Nephron (organoid): ENCODE data around the gene SLC25A2.

Source experiments
- H3K27ac Mint-ChIP-seq, 3 experiments: 2 replicates each; pipeline ENCODE4 v1.8.0; 2020; ENCODE audit warnings: mixed read lengths in 3 of 3, mild to moderate bottlenecking in 2 of 3, moderate library complexity in 1 of 3
- H3K27me3 Mint-ChIP-seq: 2 replicates; pipeline ENCODE4 v1.8.0; 2021; ENCODE audit warnings: low read depth, mild to moderate bottlenecking, moderate library complexity, mixed read lengths
- H3K36me3 Mint-ChIP-seq: 2 replicates; pipeline ENCODE4 v1.8.0; 2020; ENCODE audit warnings: low read depth, mixed read lengths
- H3K4me1 Mint-ChIP-seq: 2 replicates; pipeline ENCODE4 v1.8.0; 2020; ENCODE audit warnings: mixed read lengths
- H3K4me3 Mint-ChIP-seq, 3 experiments: 2 replicates each; pipeline ENCODE4 v1.8.0; 2020; ENCODE audit warnings: mild to moderate bottlenecking in 3 of 3, mixed read lengths in 3 of 3, moderate library complexity in 2 of 3
- H3K9me3 Mint-ChIP-seq: 2 replicates; pipeline ENCODE4 v1.8.0; 2020; ENCODE audit warnings: mixed read lengths
- TF ChIP-seq, protein P1 (sequence below), 3 experiments: fragments of 200-600 bp; sonication (generic); IDR thresholded peaks; one replicate each; pipeline ENCODE4 v1.5.0; 2021; ENCODE audit warnings: antibody characterized with exemption in 3 of 3; ENCODE audit not compliant: unreplicated experiment in 3 of 3

SLC25A2 gene

DNA sequence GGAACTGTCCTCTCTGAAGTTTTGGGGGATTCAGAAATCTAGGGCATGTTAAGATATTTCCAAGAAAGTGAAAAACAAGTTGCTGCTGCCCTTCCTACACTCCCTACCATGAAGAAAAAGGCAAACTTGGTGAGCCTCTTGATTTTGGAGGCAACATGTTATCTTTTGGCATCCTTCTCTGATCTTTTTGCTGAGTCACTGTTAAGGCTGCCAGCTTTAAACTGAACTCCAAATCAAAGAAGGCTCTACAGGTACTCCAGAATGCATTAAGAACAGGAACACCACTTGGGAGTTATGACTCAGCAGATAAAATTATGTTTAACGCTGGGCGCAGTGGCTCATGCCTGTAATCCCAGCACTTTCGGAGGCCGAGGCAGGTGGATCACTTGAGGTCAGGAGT, 34.7 kb downstream of the SLC25A2 start:
- no peaks in the 10 kb centered on the region for H3K4me1 Mint-ChIP-seq
- H3K36me3 Mint-ChIP-seq, result peaks cover 79% of the 10 kb centered on the region

DNA sequence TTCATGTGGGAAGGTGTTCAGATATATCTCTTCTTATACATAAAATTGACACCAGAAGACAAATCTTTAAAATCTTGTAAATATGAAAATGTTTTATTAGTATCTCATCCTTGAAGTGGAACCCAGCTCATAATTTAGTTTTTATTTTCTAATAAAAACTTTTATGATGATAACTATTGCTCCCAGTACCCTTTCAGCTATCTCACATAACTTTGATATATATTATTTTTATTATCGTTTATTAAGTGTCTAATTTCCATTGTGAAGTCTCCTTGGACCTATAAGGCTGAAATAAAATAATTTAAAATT, 42.7 kb downstream of the SLC25A2 start:
- no peaks in the 10 kb centered on the region for H3K27me3 Mint-ChIP-seq
- H3K4me1 Mint-ChIP-seq, result no peaks in the 10 kb centered on the region
- H3K9me3 Mint-ChIP-seq, result peaks cover 82% of the 10 kb centered on the region
- TF ChIP-seq, protein P1, sequence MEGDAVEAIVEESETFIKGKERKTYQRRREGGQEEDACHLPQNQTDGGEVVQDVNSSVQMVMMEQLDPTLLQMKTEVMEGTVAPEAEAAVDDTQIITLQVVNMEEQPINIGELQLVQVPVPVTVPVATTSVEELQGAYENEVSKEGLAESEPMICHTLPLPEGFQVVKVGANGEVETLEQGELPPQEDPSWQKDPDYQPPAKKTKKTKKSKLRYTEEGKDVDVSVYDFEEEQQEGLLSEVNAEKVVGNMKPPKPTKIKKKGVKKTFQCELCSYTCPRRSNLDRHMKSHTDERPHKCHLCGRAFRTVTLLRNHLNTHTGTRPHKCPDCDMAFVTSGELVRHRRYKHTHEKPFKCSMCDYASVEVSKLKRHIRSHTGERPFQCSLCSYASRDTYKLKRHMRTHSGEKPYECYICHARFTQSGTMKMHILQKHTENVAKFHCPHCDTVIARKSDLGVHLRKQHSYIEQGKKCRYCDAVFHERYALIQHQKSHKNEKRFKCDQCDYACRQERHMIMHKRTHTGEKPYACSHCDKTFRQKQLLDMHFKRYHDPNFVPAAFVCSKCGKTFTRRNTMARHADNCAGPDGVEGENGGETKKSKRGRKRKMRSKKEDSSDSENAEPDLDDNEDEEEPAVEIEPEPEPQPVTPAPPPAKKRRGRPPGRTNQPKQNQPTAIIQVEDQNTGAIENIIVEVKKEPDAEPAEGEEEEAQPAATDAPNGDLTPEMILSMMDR (IDR thresholded peaks at IDR 0.05; ENCODE audit: unreplicated experiment in 3 of 3), result no peak
- no peak overlapping the region for H3K4me3 Mint-ChIP-seq
- H3K36me3 Mint-ChIP-seq, result peaks cover 87% of the 10 kb centered on the region
- H3K27ac Mint-ChIP-seq, result no peak overlapping the region

More for the DNA sequence above, 34.7 kb downstream of the SLC25A2 start:
- Mint-ChIP-seq H3K27ac (no peak overlapping the region), H3K9me3 (peaks cover 80% of the 10 kb centered on the region), H3K4me3 (no peak overlapping the region), H3K27me3 (no peaks in the 10 kb centered on the region)
- TF ChIP-seq, protein P1 (IDR thresholded peaks at IDR 0.05; ENCODE audit: unreplicated experiment in 3 of 3), result no peak

DNA sequence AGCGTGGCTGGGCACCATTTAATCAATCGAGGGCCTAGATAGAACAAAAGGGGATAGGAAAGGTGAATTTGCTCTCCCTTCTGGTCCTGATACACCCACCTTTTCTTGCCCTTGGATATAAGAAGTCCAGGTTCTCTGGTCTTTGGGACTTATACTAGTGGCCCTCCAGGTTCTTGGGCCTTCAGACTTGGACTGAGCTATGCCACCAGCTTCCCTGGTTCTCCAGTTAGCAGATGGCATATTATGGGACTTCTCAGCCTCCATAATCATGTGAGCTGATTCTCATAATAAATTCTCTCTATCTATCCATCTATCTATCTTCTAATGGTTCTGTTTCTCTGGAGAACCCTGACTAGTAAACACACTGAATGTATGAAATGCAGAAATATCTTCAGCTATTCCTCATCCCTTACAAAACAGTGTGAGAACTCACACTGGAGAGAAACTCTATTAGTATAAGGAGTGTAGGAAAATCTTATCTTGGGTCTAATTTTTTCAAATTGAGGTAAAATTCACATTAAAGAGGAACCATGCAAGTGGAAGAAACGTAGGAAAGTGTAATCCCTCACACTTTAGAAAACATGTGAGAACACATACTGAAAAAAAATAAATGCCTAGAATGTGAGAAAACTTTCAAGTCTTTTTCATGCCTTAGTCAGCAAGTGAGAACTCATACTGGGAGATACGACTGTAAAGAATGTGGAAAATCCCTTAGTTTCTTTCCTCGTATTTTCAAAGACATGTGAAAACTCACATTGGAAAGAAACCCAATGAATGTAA, 43.2 kb downstream of the SLC25A2 start:
- Mint-ChIP-seq H3K4me1 (no peaks in the 10 kb centered on the region), H3K4me3 (no peak overlapping the region), H3K27me3 (no peaks in the 10 kb centered on the region), H3K9me3 (peaks cover 82% of the 10 kb centered on the region), H3K27ac (no peak overlapping the region), H3K36me3 (peaks cover 87% of the 10 kb centered on the region)
- TF ChIP-seq, protein P1 (IDR thresholded peaks at IDR 0.05; ENCODE audit: unreplicated experiment in 3 of 3), result no peak

DNA sequence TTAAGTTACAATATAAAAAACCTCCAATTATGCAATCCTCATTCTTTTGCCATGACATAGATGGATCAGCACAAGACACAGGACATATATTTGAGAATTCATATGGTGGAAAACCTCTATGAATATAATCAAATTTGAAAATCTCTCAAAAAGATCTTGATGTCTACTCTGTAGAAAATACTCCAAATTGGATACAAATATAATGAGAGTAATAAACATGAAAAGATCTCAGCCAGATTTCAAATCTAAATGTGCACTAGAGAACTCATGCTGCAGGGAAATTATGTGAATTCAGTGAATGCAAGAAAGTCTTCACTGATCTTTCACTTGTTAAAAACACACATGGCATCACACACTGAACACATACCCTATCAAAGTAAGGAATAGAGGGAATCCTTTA, 44.9 kb downstream of the SLC25A2 start:
- no peaks in the 10 kb centered on the region for H3K4me1 Mint-ChIP-seq
- H3K9me3 Mint-ChIP-seq, result peaks cover 85% of the 10 kb centered on the region
- TF ChIP-seq, protein P1 (IDR thresholded peaks at IDR 0.05; ENCODE audit: unreplicated experiment in 3 of 3), result no peak
- no peak overlapping the region for H3K27ac Mint-ChIP-seq
- no peak overlapping the region for H3K4me3 Mint-ChIP-seq
- peaks cover 88% of the 10 kb centered on the region for H3K36me3 Mint-ChIP-seq
- H3K27me3 Mint-ChIP-seq, result no peaks in the 10 kb centered on the region

DNA sequence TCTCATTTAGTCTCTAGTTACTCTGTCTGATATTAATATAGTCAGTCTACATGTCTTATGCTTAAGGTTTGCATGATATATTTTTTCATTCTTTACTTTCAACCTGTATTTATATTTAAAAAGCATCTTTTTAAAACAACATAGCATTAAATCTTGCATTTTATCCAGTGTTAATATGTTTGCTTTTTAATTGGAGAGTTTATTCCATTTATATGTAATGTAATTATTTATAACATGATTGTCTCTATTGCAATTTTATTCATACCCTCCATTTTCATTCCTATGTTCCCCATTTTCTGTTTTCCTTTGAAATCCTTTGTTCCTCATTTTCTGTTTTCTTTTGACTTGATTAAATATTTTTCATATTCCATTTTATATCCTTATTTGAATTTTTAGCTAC, 45.4 kb downstream of the SLC25A2 start:
- Mint-ChIP-seq H3K27ac (no peak overlapping the region), H3K9me3 (peaks cover 86% of the 10 kb centered on the region), H3K4me3 (no peak overlapping the region), H3K4me1 (no peaks in the 10 kb centered on the region), H3K27me3 (no peaks in the 10 kb centered on the region), H3K36me3 (peaks cover 88% of the 10 kb centered on the region)
- TF ChIP-seq, protein P1 (IDR thresholded peaks at IDR 0.05; ENCODE audit: unreplicated experiment in 3 of 3), result no peak
